HK-2 (cell line): ENCODE data around the gene ZNF155.
"Not testable (repeated sequence)": the region's sequence is repeated elsewhere in the genome, so short reads cannot be mapped to it uniquely, and the experiment has no call there.

Source experiments
- DNase-seq: peaks from one replicate; pipeline ENCODE4 v3.0.0-alpha.2; 2018; ENCODE audit not compliant: unreplicated experiment

The ZNF155 gene

GRCh38 chr19:43983912-43984686 is at the start of gene ZNF155:
TSS of gene ZNF155 (plus strand) at chr19:43984188. CDS start at chr19:43988544, 4,356 bp downstream.
- DNase-seq: peak; percentile 90

- peak; percentile 87 for DNase-seq
Measured at GRCh38 chr19:43934985-43935708, 48.8 kb upstream of the ZNF155 start, which contains the start of gene ZNF45. TSS of gene ZNF45 (minus strand) at chr19:43935282. CDS start at chr19:43922185, 13,097 bp downstream.

GRCh38 chr19:43936188-43936587 is 47.8 kb upstream of the ZNF155 start:
- DNase-seq: no peak

GRCh38 chr19:43939557-43940260 is 44.3 kb upstream of the ZNF155 start:
- DNase-seq: no peak

- DNase-seq: no peak
Measured at GRCh38 chr19:43940719-43941118, 43.3 kb upstream of the ZNF155 start.

GRCh38 chr19:43941209-43941608 is 42.8 kb upstream of the ZNF155 start:
- DNase-seq: no peak

GRCh38 chr19:43947412-43947811 is 36.6 kb upstream of the ZNF155 start:
- DNase-seq: not testable (repeated sequence)

GRCh38 chr19:43949803-43950202 is 34.2 kb upstream of the ZNF155 start:
- not testable (repeated sequence) for DNase-seq

- peak; percentile 89 for DNase-seq
Measured at GRCh38 chr19:43950834-43951645, 32.9 kb upstream of the ZNF155 start, which contains the start of gene ZNF221. TSS of gene ZNF221 (plus strand) at chr19:43951228. CDS start at chr19:43962727, 11,499 bp downstream.

GRCh38 chr19:43956827-43957226 is 27.2 kb upstream of the ZNF155 start:
- DNase-seq: no peak

GRCh38 chr19:43957891-43958290 is 26.1 kb upstream of the ZNF155 start:
- DNase-seq: no peak

- DNase-seq: no peak
Measured at GRCh38 chr19:43960411-43960810, 23.6 kb upstream of the ZNF155 start.

GRCh38 chr19:43966079-43966694 is 17.8 kb upstream of the ZNF155 start:
- DNase-seq: no peak

- DNase-seq: no peak
Measured at GRCh38 chr19:43976732-43977131, 7.3 kb upstream of the ZNF155 start.

GRCh38 chr19:43983544-43983911 is 460 bp upstream of the ZNF155 start:
- no peak for DNase-seq

GRCh38 chr19:43984687-43985000 is 656 bp downstream of the ZNF155 start:
- DNase-seq: no peak

GRCh38 chr19:43997631-43998290 is 13.8 kb downstream of the ZNF155 start:
- peak; percentile 2 for DNase-seq

GRCh38 chr19:44002212-44002565 is 18.2 kb downstream of the ZNF155 start:
- no peak for DNase-seq

- peak; percentile 89 for DNase-seq
Measured at GRCh38 chr19:44002566-44003460, 18.8 kb downstream of the ZNF155 start, which contains the start of gene ZNF230. TSS of gene ZNF230 (plus strand) at chr19:44002957. CDS start at chr19:44007079, 4,122 bp downstream.
